Calu3 (cell line): ENCODE results near the gene CDH13. TPM values are rescaled to one million over a fixed set of nuclear protein-coding genes. Genes with fewer than 3 reads are reported as not detected.

Source experiments
- BruUV-seq: library from RNA; stranded (reverse); fragments of 400-500 nt; replicated peaks from 2 replicates; lab custom pipeline; 2021; lab: Mats Ljungman, UMichigan
- CTCF ChIA-PET: fragments of 300-600 bp; sonication (Branson Sonifier 250); formaldehyde crosslinking; loops from one replicate; lab custom pipeline; 2022; ENCODE audit warnings: antibody characterized with exemption; lab: Charles Lee
- DNase-seq: peaks from one replicate; pipeline ENCODE4 v3.0.0; 2022
- H3K27ac Mint-ChIP-seq: one replicate; pipeline ENCODE4 v1.8.0; 2022; ENCODE audit warnings: mixed read lengths; ENCODE audit not compliant: unreplicated experiment
- H3K27me3 Mint-ChIP-seq: one replicate; pipeline ENCODE4 v1.8.0; 2022; ENCODE audit warnings: mixed read lengths; ENCODE audit not compliant: unreplicated experiment
- H3K36me3 Mint-ChIP-seq: one replicate; pipeline ENCODE4 v1.8.0; 2022; ENCODE audit warnings: mild to moderate bottlenecking, moderate library complexity, mixed read lengths; ENCODE audit not compliant: insufficient read depth, unreplicated experiment
- H3K4me1 Mint-ChIP-seq: one replicate; pipeline ENCODE4 v1.8.0; 2022; ENCODE audit warnings: mild to moderate bottlenecking, low read depth, mixed read lengths; ENCODE audit not compliant: unreplicated experiment
- H3K4me3 Mint-ChIP-seq: one replicate; pipeline ENCODE4 v1.8.0; 2022; ENCODE audit warnings: mild to moderate bottlenecking, low read depth, moderate library complexity, mixed read lengths; ENCODE audit not compliant: unreplicated experiment
- H3K9me3 Mint-ChIP-seq: one replicate; pipeline ENCODE4 v1.8.0; 2022; ENCODE audit warnings: low read depth, mixed read lengths; ENCODE audit not compliant: unreplicated experiment
- CTCF ChIP-seq: fragments of 200-600 bp; IDR thresholded peaks from one replicate; pipeline ENCODE4 v1.8.0; 2022; ENCODE audit warnings: antibody characterized with exemption; ENCODE audit not compliant: unreplicated experiment
- intact Hi-C: fragments of 100-400 bp; cut with micrococcal nuclease; formaldehyde crosslinking; loops from one replicate; pipeline ENCODE4 v1.10.0; 2022; ENCODE audit not compliant: unreplicated experiment
- total RNA-seq: library from RNA; stranded (reverse); gene quantifications from 2 replicates; pipeline ENCODE4 v1.2.3, GENCODE V29; 2022

The CDH13 gene
- total RNA-seq, 1 experiment from 2014 or later, result not detected

- no peaks in the 10 kb centered on the region for H3K4me1 Mint-ChIP-seq
- H3K9me3 Mint-ChIP-seq, result no peaks in the 10 kb centered on the region
- no peak overlapping the region for H3K27ac Mint-ChIP-seq
- CTCF ChIA-PET, result no interaction called here
- BruUV-seq, result no TSS peak
- peaks cover 66% of the 10 kb centered on the region for H3K27me3 Mint-ChIP-seq
- intact Hi-C loops, result no loop called here
- no peaks in the 10 kb centered on the region for H3K36me3 Mint-ChIP-seq
- no peak overlapping the region for H3K4me3 Mint-ChIP-seq
- no peak for TF ChIP-seq CTCF
- no peak for DNase-seq
Measured at GRCh38 chr16:83680980-83681379, 1054.2 kb downstream of the CDH13 start.

- no peaks in the 10 kb centered on the region for H3K4me1 Mint-ChIP-seq
- CTCF ChIA-PET, result no interaction called here
- H3K9me3 Mint-ChIP-seq, result no peaks in the 10 kb centered on the region
- H3K27ac Mint-ChIP-seq, result no peak overlapping the region
- DNase-seq, result no peak
- no TSS peak for BruUV-seq
- no peak for TF ChIP-seq CTCF
- H3K4me3 Mint-ChIP-seq, result no peak overlapping the region
- H3K27me3 Mint-ChIP-seq, result peaks cover 66% of the 10 kb centered on the region
- no peaks in the 10 kb centered on the region for H3K36me3 Mint-ChIP-seq
- intact Hi-C loops, result no loop called here
Measured at GRCh38 chr16:83681381-83681956, 1054.7 kb downstream of the CDH13 start.

- BruUV-seq, result no TSS peak
- H3K27ac Mint-ChIP-seq, result no peak overlapping the region
- H3K9me3 Mint-ChIP-seq, result no peaks in the 10 kb centered on the region
- no peak for TF ChIP-seq CTCF
- H3K27me3 Mint-ChIP-seq, result peaks cover 59% of the 10 kb centered on the region
- no peak overlapping the region for H3K4me3 Mint-ChIP-seq
- no peaks in the 10 kb centered on the region for H3K4me1 Mint-ChIP-seq
- CTCF ChIA-PET, result no interaction called here
- intact Hi-C loops, result no loop called here
- H3K36me3 Mint-ChIP-seq, result no peaks in the 10 kb centered on the region
- no peak for DNase-seq
Measured at GRCh38 chr16:83682116-83682867, 1055.5 kb downstream of the CDH13 start.

GRCh38 chr16:83682868-83683235 lies 1056.1 kb downstream of the CDH13 start:
- intact Hi-C loops, result no loop called here
- DNase-seq, result no peak
- no peaks in the 10 kb centered on the region for H3K4me1 Mint-ChIP-seq
- H3K9me3 Mint-ChIP-seq, result no peaks in the 10 kb centered on the region
- H3K4me3 Mint-ChIP-seq, result no peak overlapping the region
- H3K27ac Mint-ChIP-seq, result no peak overlapping the region
- CTCF ChIA-PET, result no interaction called here
- H3K36me3 Mint-ChIP-seq, result no peaks in the 10 kb centered on the region
- no peak for TF ChIP-seq CTCF
- BruUV-seq, result no TSS peak
- H3K27me3 Mint-ChIP-seq, result peaks cover 53% of the 10 kb centered on the region
